DLD1 (cell line): Measurements from ENCODE around the gene ASCC1.
"Not testable (repeated sequence)": the region's sequence is repeated elsewhere in the genome, so short reads cannot be mapped to it uniquely, and the experiment has no call there.

Experiments used
- in situ Hi-C: cut with HindIII; loops from 2 replicates; pipeline ENCODE4 v1.10.0; 2017; ENCODE audit warnings: low sequenced_read_pairs

ASCC1 gene

GRCh38 chr10:72249176-72249862 lies 33.2 kb upstream of the ASCC1 start:
- in situ Hi-C loops = not testable (repeated sequence)

- in situ Hi-C loops = no loop called here
Observed at GRCh38 chr10:72248468-72249151, 32.5 kb upstream of the ASCC1 start.

- in situ Hi-C loops = no loop called here
Observed at GRCh38 chr10:72245949-72246525, 30.0 kb upstream of the ASCC1 start.

GRCh38 chr10:72244573-72245038 lies 28.5 kb upstream of the ASCC1 start:
- in situ Hi-C loops = no loop called here

GRCh38 chr10:72243822-72244437 lies 27.9 kb upstream of the ASCC1 start:
- in situ Hi-C loops = no loop called here

GRCh38 chr10:72242675-72243074 lies 26.6 kb upstream of the ASCC1 start:
- in situ Hi-C loops = no loop called here

GRCh38 chr10:72241691-72242252 lies 25.7 kb upstream of the ASCC1 start:
- in situ Hi-C loops = no loop called here

GRCh38 chr10:72240371-72240770 lies 24.3 kb upstream of the ASCC1 start:
- in situ Hi-C loops = no loop called here

- in situ Hi-C loops = no loop called here
Observed at GRCh38 chr10:72239409-72239808, 23.3 kb upstream of the ASCC1 start.

GRCh38 chr10:72238392-72239175 lies 22.5 kb upstream of the ASCC1 start:
- in situ Hi-C loops = no loop called here

- in situ Hi-C loops = no loop called here
Observed at GRCh38 chr10:72235544-72236279, 19.6 kb upstream of the ASCC1 start.

- in situ Hi-C loops = no loop called here
Observed at GRCh38 chr10:72234560-72235095, 18.6 kb upstream of the ASCC1 start.

GRCh38 chr10:72233621-72234020 lies 17.5 kb upstream of the ASCC1 start:
- in situ Hi-C loops = no loop called here

GRCh38 chr10:72229261-72230251 lies 13.5 kb upstream of the ASCC1 start:
- in situ Hi-C loops = no loop called here

GRCh38 chr10:72228318-72228751 lies 12.3 kb upstream of the ASCC1 start:
- in situ Hi-C loops = no loop called here

- in situ Hi-C loops = no loop called here
Observed at GRCh38 chr10:72227826-72228225, 11.8 kb upstream of the ASCC1 start.

GRCh38 chr10:72226418-72227027 lies 10.4 kb upstream of the ASCC1 start:
- in situ Hi-C loops = no loop called here

GRCh38 chr10:72224191-72224590 lies 8.1 kb upstream of the ASCC1 start:
- in situ Hi-C loops = not testable (repeated sequence)
